Measurements from ENCODE around the gene ZNF200. TPM values are rescaled to one million over a fixed set of nuclear protein-coding genes. Genes with fewer than 3 reads are reported as not detected.
"Not testable (repeated sequence)": the region's sequence is repeated elsewhere in the genome, so short reads cannot be mapped to it uniquely, and the experiment has no call there.

Gene ZNF200
- total RNA-seq (2014; rRNA removed; shearing (Covaris generic)) = 14.6 and 17.2 TPM in 2 replicates

- DNase-seq (ENCODE audit: low spot score) = peak; percentile 94
These were observed at the start of gene ZNF200 for GRCh38 chr16:3234857-3235561. Gene ZNF200 (minus strand): TSS chr16:3235158. CDS start chr16:3233755, 1,403 bp downstream.

- no peak for DNase-seq (ENCODE audit: low spot score)
These were observed 48.8 kb upstream of the ZNF200 start for GRCh38 chr16:3283543-3284447.

GRCh38 chr16:3282730-3283542, 48.0 kb upstream of the ZNF200 start, which contains the start of gene ZNF263:
Gene ZNF263 (plus strand): TSS chr16:3283491. CDS start chr16:3283819, 328 bp downstream.
- DNase-seq (ENCODE audit: low spot score) = peak; percentile 99

GRCh38 chr16:3282103-3282729, 47.3 kb upstream of the ZNF200 start:
- no peak for DNase-seq (ENCODE audit: low spot score)

- DNase-seq (ENCODE audit: low spot score) = no peak
These were observed 46.4 kb upstream of the ZNF200 start for GRCh38 chr16:3281222-3281820.

- no peak for DNase-seq (ENCODE audit: low spot score)
These were observed 41.7 kb upstream of the ZNF200 start for GRCh38 chr16:3276679-3277078.

- DNase-seq (ENCODE audit: low spot score) = no peak
These were observed 40.0 kb upstream of the ZNF200 start for GRCh38 chr16:3274947-3275346.

GRCh38 chr16:3274490-3274889, 39.5 kb upstream of the ZNF200 start:
- DNase-seq (ENCODE audit: low spot score) = peak; percentile 82

GRCh38 chr16:3271281-3271680, 36.3 kb upstream of the ZNF200 start:
- not testable (repeated sequence) for DNase-seq (ENCODE audit: low spot score)

- not testable (repeated sequence) for DNase-seq (ENCODE audit: low spot score)
These were observed 35.8 kb upstream of the ZNF200 start for GRCh38 chr16:3270718-3271117.

- DNase-seq (ENCODE audit: low spot score) = no peak
These were observed 33.3 kb upstream of the ZNF200 start for GRCh38 chr16:3268294-3268693.

- peak; percentile 57 for DNase-seq (ENCODE audit: low spot score)
These were observed 32.0 kb upstream of the ZNF200 start for GRCh38 chr16:3266873-3267537.

- DNase-seq (ENCODE audit: low spot score) = peak; percentile 96
These were observed 29.4 kb upstream of the ZNF200 start for GRCh38 chr16:3264137-3265036.

- no peak for DNase-seq (ENCODE audit: low spot score)
These were observed 27.6 kb upstream of the ZNF200 start for GRCh38 chr16:3262517-3262916.

- DNase-seq (ENCODE audit: low spot score) = no peak
These were observed 24.9 kb upstream of the ZNF200 start for GRCh38 chr16:3259836-3260235.

GRCh38 chr16:3256866-3257465, 22.0 kb upstream of the ZNF200 start:
- peak; percentile 18 for DNase-seq (ENCODE audit: low spot score)

GRCh38 chr16:3256146-3256865, 21.3 kb upstream of the ZNF200 start, which contains the start of gene MEFV:
Gene MEFV (minus strand): TSS chr16:3256633. CDS start chr16:3256587, 46 bp downstream.
- no peak for DNase-seq (ENCODE audit: low spot score)

GRCh38 chr16:3254309-3254708, 19.4 kb upstream of the ZNF200 start:
- DNase-seq (ENCODE audit: low spot score) = no peak
